Measurements from ENCODE around the gene SUPT16H. TPM values are rescaled to one million over a fixed set of nuclear protein-coding genes. Genes with fewer than 3 reads are reported as not detected.

Gene SUPT16H
- total and polyA plus RNA-seq, 2 of the 13 experiments (the other 11 are each of a cell fraction or from before 2014, with no cell fraction given) = 77.5 to 230 TPM

DNA sequence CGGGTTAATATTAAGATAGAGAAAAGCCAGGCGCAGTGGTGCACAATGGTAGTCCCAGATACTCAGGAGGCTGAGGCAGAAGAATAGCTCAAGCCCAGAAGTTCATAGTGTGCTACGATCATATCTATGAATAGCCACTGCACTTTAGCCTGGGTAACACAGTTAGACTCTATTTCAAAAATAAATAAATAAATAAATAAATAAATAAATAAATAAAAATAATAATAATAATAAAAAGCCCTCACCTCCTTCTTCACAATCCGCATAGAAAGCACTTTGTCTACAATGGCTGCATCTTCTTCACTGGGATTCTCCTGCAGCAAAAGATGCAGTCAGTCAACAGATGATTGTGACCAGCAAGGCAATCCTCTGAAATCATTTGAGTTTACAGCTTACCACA is 31.5 kb upstream of the SUPT16H start:
- TF ChIP-seq ZBTB8A (CRISPR knock-in tag; IDR thresholded peaks at IDR 0.05; ENCODE audit: borderline replicate concordance, low read depth) (no peak), ZNF790 (CRISPR knock-in tag; IDR thresholded peaks at IDR 0.05; ENCODE audit: borderline replicate concordance) (no peak), SOX5 (CRISPR knock-in tag; IDR thresholded peaks at IDR 0.05; ENCODE audit: borderline replicate concordance) (no peak), ZNF546 (CRISPR knock-in tag; conservative IDR thresholded peaks at IDR 0.05) (no peak), MXD4 (CRISPR knock-in tag; IDR thresholded peaks at IDR 0.05) (no peak), EP300 (IDR thresholded peaks at IDR 0.05; ENCODE audit: low read depth in 2 of 2, low read length in 2 of 2) (no peak), EP300 (CRISPR knock-in tag; IDR thresholded peaks at IDR 0.05; ENCODE audit: borderline replicate concordance) (no peak), ZNF674 (CRISPR knock-in tag; IDR thresholded peaks at IDR 0.05; ENCODE audit: low read depth) (no peak), ZNF775 (CRISPR knock-in tag; IDR thresholded peaks at IDR 0.05; ENCODE audit: borderline replicate concordance) (no peak), ZNF274 (CRISPR knock-in tag; IDR thresholded peaks at IDR 0.05) (no peak), PHF5A (CRISPR knock-in tag; IDR thresholded peaks at IDR 0.05; ENCODE audit: low read depth, unreplicated experiment) (no peak), MED1 (CRISPR knock-in tag; IDR thresholded peaks at IDR 0.05) (no peak)
- TF ChIP-seq, protein P1, sequence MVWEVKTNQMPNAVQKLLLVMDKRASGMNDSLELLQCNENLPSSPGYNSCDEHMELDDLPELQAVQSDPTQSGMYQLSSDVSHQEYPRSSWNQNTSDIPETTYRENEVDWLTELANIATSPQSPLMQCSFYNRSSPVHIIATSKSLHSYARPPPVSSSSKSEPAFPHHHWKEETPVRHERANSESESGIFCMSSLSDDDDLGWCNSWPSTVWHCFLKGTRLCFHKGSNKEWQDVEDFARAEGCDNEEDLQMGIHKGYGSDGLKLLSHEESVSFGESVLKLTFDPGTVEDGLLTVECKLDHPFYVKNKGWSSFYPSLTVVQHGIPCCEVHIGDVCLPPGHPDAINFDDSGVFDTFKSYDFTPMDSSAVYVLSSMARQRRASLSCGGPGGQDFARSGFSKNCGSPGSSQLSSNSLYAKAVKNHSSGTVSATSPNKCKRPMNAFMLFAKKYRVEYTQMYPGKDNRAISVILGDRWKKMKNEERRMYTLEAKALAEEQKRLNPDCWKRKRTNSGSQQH (CRISPR knock-in tag; IDR thresholded peaks at IDR 0.05; ENCODE audit: low read depth) = no peak
- TF ChIP-seq, protein P2, sequence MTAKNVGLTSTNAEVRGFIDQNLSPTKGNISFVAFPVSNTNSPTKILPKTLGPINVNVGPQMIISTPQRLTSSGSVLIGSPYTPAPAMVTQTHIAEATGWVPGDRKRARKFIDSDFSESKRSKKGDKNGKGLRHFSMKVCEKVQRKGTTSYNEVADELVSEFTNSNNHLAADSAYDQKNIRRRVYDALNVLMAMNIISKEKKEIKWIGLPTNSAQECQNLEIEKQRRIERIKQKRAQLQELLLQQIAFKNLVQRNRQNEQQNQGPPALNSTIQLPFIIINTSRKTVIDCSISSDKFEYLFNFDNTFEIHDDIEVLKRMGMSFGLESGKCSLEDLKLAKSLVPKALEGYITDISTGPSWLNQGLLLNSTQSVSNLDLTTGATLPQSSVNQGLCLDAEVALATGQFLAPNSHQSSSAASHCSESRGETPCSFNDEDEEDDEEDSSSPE (CRISPR knock-in tag; IDR thresholded peaks at IDR 0.05) = no peak
- no peaks in the 10 kb centered on the region for H3K9me3 ChIP-seq (ENCODE audit: low read length)
- ATAC-seq (no peak), FAIRE-seq (no peak), DNase-seq (ENCODE audit: low spot score) (no peak)
- no peaks in the 10 kb centered on the region; the same call in 1 of the 2 replicates for H4K20me1 ChIP-seq (ENCODE audit: insufficient read depth, low read length)
- in situ Hi-C loops (cut with HindIII; ENCODE audit: extremely low pct_ligation_motif_present, low pct_unique_long_range_greater_than_20kb) = no loop called here
- H3K4me2 ChIP-seq (ENCODE audit: low read depth, low read length) = no peak overlapping the region
- intact Hi-C loops (cut with micrococcal nuclease; ENCODE audit: unreplicated experiment) = no loop called here
- H3K27me3 ChIP-seq (ENCODE audit: control insufficient read depth in 1 of 2, insufficient read depth in 2 of 2, low read length in 2 of 2) = no peaks in the 10 kb centered on the region
- H3K9ac ChIP-seq (ENCODE audit: insufficient read depth, low read depth, low read length) = no peak overlapping the region
- H3K4me3 ChIP-seq (replicated peaks in 1 of 3; ENCODE audit: insufficient read depth in 1 of 3, low read depth in 2 of 3, low read length in 3 of 3) = no peak overlapping the region
- 97% methylated on average over 4 of the region's 4 CpGs for WGBS (ENCODE audit: low lambda C conversion rate)
- H3K27ac ChIP-seq (ENCODE audit: extremely low read length, insufficient read depth, low read length) = no peak overlapping the region
- no peak overlapping the region for H2AFZ ChIP-seq (ENCODE audit: low read length)
- peaks cover 37 to 71% of the 10 kb centered on the region in 2 experiments for H3K36me3 ChIP-seq (replicated peaks in 1 of 2; ENCODE audit: control insufficient read depth in 1 of 2, insufficient read depth in 2 of 2, low read length in 2 of 2)
- ChIA-PET POLR2A (no interaction called here), CTCF (ENCODE audit: low intra/inter-chr PET ratio, low total read pairs) (no interaction called here)
- no TSS peak for BruUV-seq (replicated peaks)
- no peaks in the 10 kb centered on the region for H3K79me2 ChIP-seq (ENCODE audit: insufficient read depth, low read length)
- H3K4me1 ChIP-seq (ENCODE audit: insufficient read depth, low read length) = no peaks in the 10 kb centered on the region

Data from HepG2 (cell line).